ENCODE data around the gene MYOCD.

DNA sequence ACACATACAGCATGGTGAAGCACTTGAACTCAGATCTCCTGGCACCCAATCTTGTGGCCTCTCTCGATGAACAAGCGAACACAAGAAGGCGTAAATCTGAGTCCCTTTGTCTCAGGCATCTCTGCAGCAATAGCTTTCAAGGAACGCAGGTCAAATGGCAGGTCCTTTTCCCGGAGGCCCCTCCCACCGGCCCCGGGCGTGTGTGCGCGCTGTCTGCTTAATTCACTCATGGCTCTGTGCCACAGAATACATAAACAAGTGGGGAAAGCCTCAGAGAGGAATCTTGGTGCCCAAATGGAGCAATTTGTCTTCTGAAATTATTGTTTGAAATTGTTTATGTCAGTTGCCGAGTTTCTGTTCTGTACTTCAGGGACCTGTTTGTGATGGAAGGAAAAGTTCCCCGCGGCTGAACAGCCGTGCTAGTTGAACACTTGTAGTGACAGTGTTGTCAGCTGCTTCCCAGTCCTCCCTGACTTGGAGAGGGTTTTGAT lies 14.8 kb downstream of the MYOCD start:
- TF ChIP-seq, protein P1, sequence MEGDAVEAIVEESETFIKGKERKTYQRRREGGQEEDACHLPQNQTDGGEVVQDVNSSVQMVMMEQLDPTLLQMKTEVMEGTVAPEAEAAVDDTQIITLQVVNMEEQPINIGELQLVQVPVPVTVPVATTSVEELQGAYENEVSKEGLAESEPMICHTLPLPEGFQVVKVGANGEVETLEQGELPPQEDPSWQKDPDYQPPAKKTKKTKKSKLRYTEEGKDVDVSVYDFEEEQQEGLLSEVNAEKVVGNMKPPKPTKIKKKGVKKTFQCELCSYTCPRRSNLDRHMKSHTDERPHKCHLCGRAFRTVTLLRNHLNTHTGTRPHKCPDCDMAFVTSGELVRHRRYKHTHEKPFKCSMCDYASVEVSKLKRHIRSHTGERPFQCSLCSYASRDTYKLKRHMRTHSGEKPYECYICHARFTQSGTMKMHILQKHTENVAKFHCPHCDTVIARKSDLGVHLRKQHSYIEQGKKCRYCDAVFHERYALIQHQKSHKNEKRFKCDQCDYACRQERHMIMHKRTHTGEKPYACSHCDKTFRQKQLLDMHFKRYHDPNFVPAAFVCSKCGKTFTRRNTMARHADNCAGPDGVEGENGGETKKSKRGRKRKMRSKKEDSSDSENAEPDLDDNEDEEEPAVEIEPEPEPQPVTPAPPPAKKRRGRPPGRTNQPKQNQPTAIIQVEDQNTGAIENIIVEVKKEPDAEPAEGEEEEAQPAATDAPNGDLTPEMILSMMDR (IDR thresholded peaks at IDR 0.05 in 2 of 3, conservative IDR thresholded peaks at IDR 0.05 in 1 of 3; ENCODE audit: borderline replicate concordance in 1 of 3, insufficient read depth in 1 of 3, low read depth in 2 of 3, low read length in 2 of 3), result no peak
- TF ChIP-seq YY1 (IDR thresholded peaks at IDR 0.05; ENCODE audit: extremely low read depth, insufficient replicate concordance, low read depth, low read length) (no peak), MAX (IDR thresholded peaks at IDR 0.05) (no peak), EZH2 (IDR thresholded peaks at IDR 0.05) (no peak), POLR2A (IDR thresholded peaks at IDR 0.05; ENCODE audit: borderline replicate concordance, extremely low read depth, insufficient read depth, insufficient read length) (no peak), ZBTB33 (IDR thresholded peaks at IDR 0.05; ENCODE audit: extremely low read depth, insufficient replicate concordance, low read length) (no peak), SIN3A (IDR thresholded peaks at IDR 0.05; ENCODE audit: low read depth) (no peak), SRF (IDR thresholded peaks at IDR 0.05; ENCODE audit: low read depth) (no peak), JUND (IDR thresholded peaks at IDR 0.05) (no peak), POLR2AphosphoS5 (IDR thresholded peaks at IDR 0.05; ENCODE audit: low read depth, low read length) (no peak)
- TF ChIP-seq, protein P2, sequence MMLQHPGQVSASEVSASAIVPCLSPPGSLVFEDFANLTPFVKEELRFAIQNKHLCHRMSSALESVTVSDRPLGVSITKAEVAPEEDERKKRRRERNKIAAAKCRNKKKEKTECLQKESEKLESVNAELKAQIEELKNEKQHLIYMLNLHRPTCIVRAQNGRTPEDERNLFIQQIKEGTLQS (IDR thresholded peaks at IDR 0.05), result no peak
